SU-DHL-6 (cell line): Measurements from ENCODE around the gene LTBP1.

Experiments
- H2AFZ ChIP-seq: fragments of 200-600 bp; sonication (generic); 2 replicates; pipeline ENCODE4 v1.6.1; 2014; ENCODE audit warnings: low read depth, mild to moderate bottlenecking, moderate library complexity, mixed read lengths, antibody characterized with exemption, low read length; ENCODE audit not compliant: severe bottlenecking
- H3F3A ChIP-seq: fragments of 200-600 bp; shearing (Covaris generic); 2 replicates; pipeline ENCODE4 v1.6.0; 2016; ENCODE audit warnings: antibody characterized with exemption, mild to moderate bottlenecking; ENCODE audit not compliant: insufficient read depth
- H3K27ac ChIP-seq: fragments of 200-600 bp; sonication (generic); 2 replicates; pipeline ENCODE4 v1.5.1; 2016; ENCODE audit warnings: low read depth, mild to moderate bottlenecking, low read length, moderate library complexity, mixed read lengths
- H3K27me3 ChIP-seq: fragments of 200-600 bp; sonication (generic), shearing (Covaris generic); 2 replicates; pipeline ENCODE4 v1.6.0; 2014; ENCODE audit warnings: mild to moderate bottlenecking, low read length
- H3K36me3 ChIP-seq: fragments of 200-600 bp; sonication (generic); 2 replicates; pipeline ENCODE4 v1.6.1; 2014; ENCODE audit warnings: mild to moderate bottlenecking, low read length, mixed read lengths
- H3K4me2 ChIP-seq: fragments of 300-600, 200-600 bp; shearing (Covaris generic), sonication (generic); 2 replicates; pipeline ENCODE4 v1.6.0; 2014; ENCODE audit warnings: low read length, low read depth, mild to moderate bottlenecking; ENCODE audit not compliant: poor library complexity, severe bottlenecking
- H3K4me3 ChIP-seq: fragments of 200-600 bp; sonication (generic); 2 replicates; pipeline ENCODE4 v1.5.1; 2014; ENCODE audit warnings: antibody characterized with exemption, low read length, mild to moderate bottlenecking, mixed read lengths; ENCODE audit not compliant: insufficient read depth, poor library complexity, severe bottlenecking
- H3K79me2 ChIP-seq: fragments of 200-600 bp; sonication (generic); 2 replicates; pipeline ENCODE4 v1.6.1; 2014; ENCODE audit warnings: mild to moderate bottlenecking, low read length, moderate library complexity; ENCODE audit not compliant: insufficient read depth
- H3K9ac ChIP-seq: fragments of 200-600 bp; sonication (generic); 2 replicates; pipeline ENCODE4 v1.7.0; 2014; ENCODE audit warnings: mild to moderate bottlenecking, low read length
- H3K9me2 ChIP-seq: fragments of 200-600 bp; sonication (generic); replicated peaks from 2 replicates; pipeline ENCODE4 v1.6.1; 2014; ENCODE audit warnings: low read length; ENCODE audit not compliant: insufficient read depth
- H3K9me3 ChIP-seq: fragments of 200-600 bp; sonication (generic); 2 replicates; pipeline ENCODE4 v1.6.1; 2014; ENCODE audit warnings: low read length, mixed read lengths; ENCODE audit not compliant: insufficient read depth
- H4K20me1 ChIP-seq: fragments of 200-600 bp; sonication (generic); 2 replicates; pipeline ENCODE4 v1.6.1; 2014; ENCODE audit warnings: low read depth, mild to moderate bottlenecking, antibody characterized with exemption, low read length, moderate library complexity, mixed read lengths
- EZH2phosphoT487 ChIP-seq: fragments of 200-600 bp; sonication (generic), shearing (Covaris generic); conservative IDR thresholded peaks from 2 replicates; pipeline ENCODE4 v1.6.1; 2018; ENCODE audit warnings: mild to moderate bottlenecking, antibody characterized with exemption, low read length, moderate library complexity, mixed read lengths
- TF ChIP-seq, protein P1 (sequence below): fragments of 200-600 bp; sonication (generic); IDR thresholded peaks from one replicate; pipeline ENCODE4 v1.5.1; 2017; ENCODE audit warnings: antibody characterized with exemption, mild to moderate bottlenecking, low read length, moderate library complexity; ENCODE audit not compliant: insufficient read depth, poor library complexity, severe bottlenecking

The LTBP1 gene

DNA sequence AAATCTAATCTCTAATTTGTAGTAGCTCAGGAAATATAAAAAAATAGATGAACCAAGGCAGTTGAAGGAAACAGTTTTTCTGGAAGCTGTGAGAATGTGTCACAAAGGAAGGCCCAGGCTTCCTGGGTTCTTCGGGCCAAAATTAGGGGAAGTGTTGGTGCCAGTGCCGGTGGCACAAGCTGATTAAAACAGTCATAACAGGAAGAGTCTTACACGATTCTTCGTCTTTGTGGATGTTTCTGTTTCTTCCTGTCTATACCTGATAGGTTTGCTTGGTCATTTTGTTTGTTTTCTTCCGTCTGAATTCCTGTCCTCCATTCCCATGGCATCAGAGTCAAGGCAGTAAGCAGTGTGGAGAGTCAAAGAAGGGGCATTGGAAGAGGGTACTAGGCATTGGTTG, 294.3 kb downstream of the LTBP1 start:
- Histone ChIP-seq H3K9me2 (no peaks in the 10 kb centered on the region), H3K27ac (no peak overlapping the region), H3K4me2 (no peak overlapping the region), H4K20me1 (no peaks in the 10 kb centered on the region), H3K9me3 (no peaks in the 10 kb centered on the region), H2AFZ (no peak overlapping the region), H3K79me2 (no peaks in the 10 kb centered on the region), H3F3A (peaks cover under 1% of the 10 kb centered on the region; the same call in 1 of the 2 replicates), H3K27me3 (no peaks in the 10 kb centered on the region), H3K4me3 (no peak overlapping the region), H3K9ac (no peak overlapping the region), H3K36me3 (peaks cover 20% of the 10 kb centered on the region; the same call in 1 of the 2 replicates)
- TF ChIP-seq EZH2phosphoT487, result no peak
- TF ChIP-seq, protein P1, sequence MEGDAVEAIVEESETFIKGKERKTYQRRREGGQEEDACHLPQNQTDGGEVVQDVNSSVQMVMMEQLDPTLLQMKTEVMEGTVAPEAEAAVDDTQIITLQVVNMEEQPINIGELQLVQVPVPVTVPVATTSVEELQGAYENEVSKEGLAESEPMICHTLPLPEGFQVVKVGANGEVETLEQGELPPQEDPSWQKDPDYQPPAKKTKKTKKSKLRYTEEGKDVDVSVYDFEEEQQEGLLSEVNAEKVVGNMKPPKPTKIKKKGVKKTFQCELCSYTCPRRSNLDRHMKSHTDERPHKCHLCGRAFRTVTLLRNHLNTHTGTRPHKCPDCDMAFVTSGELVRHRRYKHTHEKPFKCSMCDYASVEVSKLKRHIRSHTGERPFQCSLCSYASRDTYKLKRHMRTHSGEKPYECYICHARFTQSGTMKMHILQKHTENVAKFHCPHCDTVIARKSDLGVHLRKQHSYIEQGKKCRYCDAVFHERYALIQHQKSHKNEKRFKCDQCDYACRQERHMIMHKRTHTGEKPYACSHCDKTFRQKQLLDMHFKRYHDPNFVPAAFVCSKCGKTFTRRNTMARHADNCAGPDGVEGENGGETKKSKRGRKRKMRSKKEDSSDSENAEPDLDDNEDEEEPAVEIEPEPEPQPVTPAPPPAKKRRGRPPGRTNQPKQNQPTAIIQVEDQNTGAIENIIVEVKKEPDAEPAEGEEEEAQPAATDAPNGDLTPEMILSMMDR, result no peak

DNA sequence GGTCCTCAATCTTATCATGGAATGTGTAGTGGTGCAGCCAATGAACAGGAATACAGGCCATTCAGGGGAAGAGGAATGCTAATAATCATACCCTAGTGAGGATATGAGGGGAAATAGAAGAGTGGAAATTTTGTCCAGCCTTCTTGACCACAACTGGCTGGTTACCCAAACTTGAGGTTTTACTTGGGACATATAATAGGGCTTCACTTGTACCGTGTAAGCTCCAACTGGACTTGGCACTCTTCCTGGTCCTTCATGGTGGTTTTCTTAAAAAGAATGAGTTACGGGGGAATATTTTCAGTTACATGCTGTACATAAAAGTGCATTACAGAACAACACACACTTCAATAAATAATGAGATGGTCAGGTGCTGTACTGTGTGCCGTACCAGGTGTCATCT, 294.8 kb downstream of the LTBP1 start:
- Histone ChIP-seq H4K20me1 (no peaks in the 10 kb centered on the region), H3K27ac (no peak overlapping the region), H3K4me2 (no peak overlapping the region), H3K4me3 (no peak overlapping the region), H3F3A (no peaks in the 10 kb centered on the region; the same call in 1 of the 2 replicates), H3K27me3 (no peaks in the 10 kb centered on the region), H3K36me3 (peaks cover 20% of the 10 kb centered on the region; the same call in 1 of the 2 replicates), H3K79me2 (no peaks in the 10 kb centered on the region), H3K9me3 (no peaks in the 10 kb centered on the region), H2AFZ (no peak overlapping the region), H3K9me2 (no peaks in the 10 kb centered on the region), H3K9ac (no peak overlapping the region)
- TF ChIP-seq, protein P1, result no peak
- no peak for TF ChIP-seq EZH2phosphoT487

DNA sequence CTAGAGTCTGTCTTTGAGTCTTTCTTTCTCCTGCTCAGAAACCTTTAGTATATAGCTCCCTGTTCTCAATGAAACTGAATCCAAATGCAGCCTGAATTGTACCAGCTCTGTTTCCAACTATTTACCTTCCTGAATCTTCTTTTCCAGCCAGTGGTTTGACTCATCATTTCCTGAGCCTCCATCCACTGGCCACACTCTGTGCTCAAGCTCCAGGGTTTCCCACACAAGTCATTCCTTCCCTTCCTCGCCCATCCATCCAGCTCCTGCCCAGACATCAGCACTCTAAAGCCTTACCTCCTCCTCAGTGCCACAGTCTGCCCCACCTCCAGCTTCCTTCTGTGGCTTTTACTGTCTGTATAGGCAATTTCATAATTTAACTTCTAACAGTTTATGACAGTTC, 296.1 kb downstream of the LTBP1 start:
- Histone ChIP-seq H3K79me2 (no peaks in the 10 kb centered on the region), H3F3A (no peaks in the 10 kb centered on the region; the same call in 1 of the 2 replicates), H3K9me2 (no peaks in the 10 kb centered on the region), H3K4me2 (no peak overlapping the region), H3K9me3 (no peaks in the 10 kb centered on the region), H3K36me3 (peaks cover 20% of the 10 kb centered on the region; the same call in 1 of the 2 replicates), H3K4me3 (no peak overlapping the region), H3K27me3 (no peaks in the 10 kb centered on the region), H3K9ac (no peak overlapping the region), H2AFZ (no peak overlapping the region), H3K27ac (no peak overlapping the region), H4K20me1 (no peaks in the 10 kb centered on the region)
- TF ChIP-seq EZH2phosphoT487, result no peak
- TF ChIP-seq, protein P1, result no peak
